Transverse colon (tissue), 4 donors: ENCODE data around the gene ZFHX3. TPM values are rescaled to one million over a fixed set of nuclear protein-coding genes. Genes with fewer than 3 reads are reported as not detected.

Source experiments
- DNase-seq: peaks from one replicate; pipeline ENCODE4 v3.0.0-alpha.2; 2019
- H3K27ac ChIP-seq, 4 donors: fragments of 200-600 bp; sonication (generic); 2 replicates each; pipeline ENCODE4 v1.5.1; 2016 to 2018; ENCODE audit warnings: inconsistent platforms in 4 of 4
- H3K27me3 ChIP-seq: fragments of 200-600 bp; sonication (generic); 2 replicates; pipeline ENCODE4 v1.5.1; 2017; ENCODE audit warnings: inconsistent platforms
- H3K36me3 ChIP-seq, 4 donors: fragments of 200-600 bp; sonication (generic); 2 replicates each; pipeline ENCODE4 v1.5.1; 2017 to 2019; ENCODE audit warnings: inconsistent platforms in 4 of 4
- H3K4me1 ChIP-seq, 4 donors: fragments of 200-600 bp; sonication (generic); 2 replicates each; pipeline ENCODE4 v1.5.1; 2017 to 2020; ENCODE audit warnings: inconsistent platforms in 4 of 4
- H3K4me3 ChIP-seq, 4 donors: fragments of 200-600 bp; sonication (generic); 1 replicate in 1 of 4; 2 replicates in 3 of 4; pipeline versions ENCODE4 v1.5.1 to v1.6.1; 2017 to 2019; ENCODE audit warnings: inconsistent platforms in 4 of 4
- H3K9me3 ChIP-seq, 2 donors: fragments of 200-600 bp; sonication (generic); 2 replicates each; pipeline ENCODE4 v1.5.1; 2017 to 2019; ENCODE audit warnings: inconsistent platforms in 2 of 2
- EP300 ChIP-seq: sonication (generic); formaldehyde crosslinking; IDR thresholded peaks from one replicate; pipeline ENCODE4 v1.6.1; 2017; ENCODE audit warnings: antibody characterized with exemption, low read depth
- POLR2A ChIP-seq: fragments of 450-650 bp; IDR thresholded peaks from one replicate; pipeline ENCODE4 v1.6.1; 2016; ENCODE audit warnings: antibody characterized with exemption, mild to moderate bottlenecking, moderate library complexity
- POLR2AphosphoS5 ChIP-seq, 3 donors: sonication (generic); formaldehyde crosslinking; IDR thresholded peaks; one replicate each; pipeline ENCODE4 v1.6.1; 2016; ENCODE audit warnings: antibody characterized with exemption in 3 of 3
- WGBS, 2 donors: methylation state at CpG; one replicate each; pipeline ENCODE4 v1.1.5; 2018; ENCODE audit warnings: low coverage in 1 of 2; 5-methylcytosine and 5-hydroxymethylcytosine counted together
- in situ Hi-C, 4 donors: fragments of 200-750 bp; cut with MboI; loops; one replicate each; pipeline versions ENCODE4 v1.15.0 to v1.15.1; 2017; ENCODE audit warnings: low sequenced_read_pairs in 3 of 4, low pct_ligation_motif_present in 1 of 4, low pct_unique_long_range_greater_than_20kb in 1 of 4
- intact Hi-C: fragments of 100-400 bp; cut with DNase I; formaldehyde crosslinking; loops from one replicate; pipeline ENCODE4 v1.15.1; 2023; ENCODE audit warnings: low total_unique reads
- total RNA-seq, 4 donors: library from RNA; depleted of rRNA; stranded (reverse); fragments of >200 nt; gene quantifications; one replicate each; pipeline ENCODE4 v1.1.0, GENCODE V29; 2016
- TF ChIP-seq, protein P1 (sequence below), 5 experiments: fragments of 200-600 bp in 3 of 5; fragments of 450-650 bp in 2 of 5; sonication (generic) in 3 of 5; IDR thresholded peaks; 1 replicate in 2 of 5; 2 replicates in 3 of 5; pipeline ENCODE4 v1.5.1; 2016 to 2017; ENCODE audit warnings: antibody characterized with exemption in 5 of 5, inconsistent platforms in 3 of 5, mild to moderate bottlenecking in 2 of 5, moderate library complexity in 1 of 5

Gene ZFHX3
- total RNA-seq, 4 donors from 2014 or later: 12.3 to 23.7 (median 15.3) TPM

DNA sequence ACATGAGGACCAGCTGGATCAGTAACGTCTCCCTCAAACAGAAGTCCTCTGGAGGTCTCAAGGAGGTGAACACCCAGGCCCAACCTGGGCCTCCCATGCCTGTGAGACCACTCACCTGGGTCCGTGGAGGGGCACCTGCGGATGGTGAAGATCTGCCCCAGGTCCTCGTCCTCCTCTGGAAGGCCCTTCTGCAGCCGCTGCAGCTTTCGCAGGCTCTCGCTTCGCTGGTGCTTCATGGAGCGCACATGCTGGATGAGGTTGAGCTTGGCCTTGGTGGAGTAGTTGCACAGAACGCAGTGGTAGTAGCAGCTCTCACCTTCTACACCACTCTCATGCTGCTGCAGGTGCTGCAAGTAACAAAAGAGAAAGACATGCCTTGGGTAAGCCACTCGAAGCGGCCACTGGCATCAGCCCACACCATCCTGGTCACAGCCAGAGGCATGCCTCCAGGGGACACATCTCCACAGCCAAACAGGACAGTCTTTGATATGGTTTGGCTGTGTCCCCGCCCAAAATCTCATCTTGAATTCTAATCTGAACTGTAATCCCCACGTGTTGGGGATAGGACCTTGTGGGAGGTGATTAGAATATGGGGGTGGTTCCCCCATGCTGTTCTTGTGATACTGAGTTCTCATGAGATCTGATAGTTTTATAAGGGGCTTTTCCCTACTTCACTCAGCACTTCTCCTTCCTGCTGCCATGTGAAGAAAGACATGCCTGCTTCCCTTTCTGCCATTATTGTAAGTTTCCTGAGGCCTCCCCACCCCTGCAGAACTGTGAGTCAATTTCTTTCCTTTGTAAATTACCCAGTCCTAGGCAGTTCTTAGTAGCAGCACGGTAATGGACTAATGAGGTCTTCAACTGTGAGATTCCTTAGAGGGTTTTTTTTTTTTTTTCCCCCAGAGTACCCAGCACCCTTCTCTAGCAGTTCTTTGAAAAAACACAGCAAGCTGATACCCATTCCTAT lies 158.0 kb downstream of the ZFHX3 start:
- TF ChIP-seq, protein P1, sequence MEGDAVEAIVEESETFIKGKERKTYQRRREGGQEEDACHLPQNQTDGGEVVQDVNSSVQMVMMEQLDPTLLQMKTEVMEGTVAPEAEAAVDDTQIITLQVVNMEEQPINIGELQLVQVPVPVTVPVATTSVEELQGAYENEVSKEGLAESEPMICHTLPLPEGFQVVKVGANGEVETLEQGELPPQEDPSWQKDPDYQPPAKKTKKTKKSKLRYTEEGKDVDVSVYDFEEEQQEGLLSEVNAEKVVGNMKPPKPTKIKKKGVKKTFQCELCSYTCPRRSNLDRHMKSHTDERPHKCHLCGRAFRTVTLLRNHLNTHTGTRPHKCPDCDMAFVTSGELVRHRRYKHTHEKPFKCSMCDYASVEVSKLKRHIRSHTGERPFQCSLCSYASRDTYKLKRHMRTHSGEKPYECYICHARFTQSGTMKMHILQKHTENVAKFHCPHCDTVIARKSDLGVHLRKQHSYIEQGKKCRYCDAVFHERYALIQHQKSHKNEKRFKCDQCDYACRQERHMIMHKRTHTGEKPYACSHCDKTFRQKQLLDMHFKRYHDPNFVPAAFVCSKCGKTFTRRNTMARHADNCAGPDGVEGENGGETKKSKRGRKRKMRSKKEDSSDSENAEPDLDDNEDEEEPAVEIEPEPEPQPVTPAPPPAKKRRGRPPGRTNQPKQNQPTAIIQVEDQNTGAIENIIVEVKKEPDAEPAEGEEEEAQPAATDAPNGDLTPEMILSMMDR (IDR thresholded peaks at IDR 0.05): no peak
- TF ChIP-seq POLR2A (no peak), EP300 (no peak), POLR2AphosphoS5 (IDR thresholded peaks at IDR 0.05) (no peak)
- intact Hi-C loops: loop anchor here (5.0 kb wide), 1 partner anchor 297 kb away; no protein-coding TSS in a partner anchor
- 67 to 92% methylated on average over 1 to 15 of the region's 15 CpGs for WGBS, 2 donors

DNA sequence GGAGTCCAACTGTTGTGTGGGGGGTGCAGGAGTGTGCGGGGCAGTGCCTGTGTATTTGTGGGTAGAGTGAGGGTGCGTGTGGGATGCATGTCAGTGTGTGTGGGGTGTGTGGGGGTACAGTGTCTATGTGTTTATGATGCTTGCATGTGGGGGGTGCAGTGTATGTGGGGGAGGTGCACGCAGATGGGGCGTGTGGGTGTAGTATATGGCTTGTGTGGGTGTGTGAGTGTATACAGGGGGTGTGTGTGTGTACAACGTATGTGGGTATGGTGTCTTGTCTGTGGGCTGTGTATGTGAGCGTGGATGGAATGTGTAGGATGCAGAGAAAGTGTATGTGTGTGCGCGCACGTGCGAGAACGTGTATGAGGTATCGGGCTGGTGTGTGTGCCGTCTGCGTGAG lies 160.4 kb downstream of the ZFHX3 start:
- intact Hi-C loops: no loop called here
- no peaks in the 10 kb centered on the region for H3K4me1 ChIP-seq
- H3K4me3 ChIP-seq: no peak overlapping the region
- peaks cover 0 to 17% (median 0%) of the 10 kb centered on the region in 4 donors for H3K36me3 ChIP-seq
- TF ChIP-seq, protein P1 (IDR thresholded peaks at IDR 0.05): no peak
- TF ChIP-seq POLR2A: no peak
- no peak for TF ChIP-seq POLR2AphosphoS5 (IDR thresholded peaks at IDR 0.05)
- TF ChIP-seq EP300: no peak
- no peaks in the 10 kb centered on the region for H3K9me3 ChIP-seq
- WGBS, 2 donors: 84 to 88% methylated on average over 9 to 14 of the region's 14 CpGs
- no peak for DNase-seq
- in situ Hi-C loops: no loop called here
- no peak overlapping the region for H3K27ac ChIP-seq
- no peaks in the 10 kb centered on the region for H3K27me3 ChIP-seq

More for the DNA sequence above, 158.0 kb downstream of the ZFHX3 start:
- Histone ChIP-seq H3K27me3 (no peaks in the 10 kb centered on the region), H3K4me1 (no peaks in the 10 kb centered on the region), H3K9me3 (no peaks in the 10 kb centered on the region), H3K27ac (no peak overlapping the region), H3K4me3 (no peak overlapping the region), H3K36me3 (peaks cover 0 to 8% (median 0%) of the 10 kb centered on the region in 4 donors)
- DNase-seq: no peak
- in situ Hi-C loops: no loop called here

DNA sequence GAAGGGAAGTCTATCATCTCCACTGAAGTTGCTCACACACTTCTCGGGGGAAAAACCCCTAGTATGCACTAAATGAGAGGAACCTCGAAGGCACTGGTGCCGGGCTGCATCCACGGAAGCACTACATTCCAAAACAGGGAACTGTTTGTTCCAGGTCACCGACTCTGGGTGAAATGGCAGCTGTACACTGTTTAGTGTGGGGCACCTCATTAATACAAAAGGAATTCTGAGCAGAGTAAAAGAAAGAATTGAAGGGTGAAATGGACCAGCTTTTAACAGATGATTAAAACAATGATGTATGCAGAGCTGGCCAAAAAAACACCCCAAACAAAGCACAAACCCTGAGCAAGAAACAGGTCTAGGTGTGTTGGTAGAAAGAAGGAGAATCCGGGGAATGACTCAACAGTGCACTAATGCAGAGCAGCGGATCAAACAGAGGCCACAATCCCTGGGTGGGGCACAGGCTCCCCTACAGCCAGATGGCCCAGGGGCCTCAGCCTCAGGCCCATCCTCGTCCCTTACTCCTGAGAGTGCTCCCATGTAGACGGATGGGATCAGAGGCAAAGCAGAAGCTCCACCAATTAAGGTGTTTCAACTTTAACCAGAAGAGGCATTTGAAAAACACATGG lies 161.5 kb downstream of the ZFHX3 start:
- WGBS, 2 donors: 80 to 89% methylated on average over 9 of the region's 9 CpGs
- Histone ChIP-seq H3K27ac (no peak overlapping the region), H3K36me3 (peaks cover 0 to 17% (median 0%) of the 10 kb centered on the region in 4 donors)

More for the DNA sequence above, 161.5 kb downstream of the ZFHX3 start:
- Histone ChIP-seq H3K4me3 (no peak overlapping the region), H3K9me3 (no peaks in the 10 kb centered on the region), H3K4me1 (no peaks in the 10 kb centered on the region), H3K27me3 (no peaks in the 10 kb centered on the region)
- no peak for TF ChIP-seq POLR2AphosphoS5 (IDR thresholded peaks at IDR 0.05)
- no peak for TF ChIP-seq EP300
- no peak for TF ChIP-seq POLR2A
- TF ChIP-seq, protein P1 (IDR thresholded peaks at IDR 0.05): no peak
- in situ Hi-C loops (no loop called here), intact Hi-C loops (no loop called here)
- no peak for DNase-seq
